NT2/D1 (cell line): Measurements from ENCODE around the gene FAP.

Experiments
- SUZ12 ChIP-seq: IDR thresholded peaks from 2 replicates; pipeline ENCODE4 v1.6.1; 2011; ENCODE audit not compliant: insufficient read length, insufficient read depth; ENCODE audit errors: extremely low read depth
- YY1 ChIP-seq: IDR thresholded peaks from 2 replicates; pipeline ENCODE4 v1.6.1; 2011; ENCODE audit not compliant: insufficient read length, insufficient read depth

DNA sequence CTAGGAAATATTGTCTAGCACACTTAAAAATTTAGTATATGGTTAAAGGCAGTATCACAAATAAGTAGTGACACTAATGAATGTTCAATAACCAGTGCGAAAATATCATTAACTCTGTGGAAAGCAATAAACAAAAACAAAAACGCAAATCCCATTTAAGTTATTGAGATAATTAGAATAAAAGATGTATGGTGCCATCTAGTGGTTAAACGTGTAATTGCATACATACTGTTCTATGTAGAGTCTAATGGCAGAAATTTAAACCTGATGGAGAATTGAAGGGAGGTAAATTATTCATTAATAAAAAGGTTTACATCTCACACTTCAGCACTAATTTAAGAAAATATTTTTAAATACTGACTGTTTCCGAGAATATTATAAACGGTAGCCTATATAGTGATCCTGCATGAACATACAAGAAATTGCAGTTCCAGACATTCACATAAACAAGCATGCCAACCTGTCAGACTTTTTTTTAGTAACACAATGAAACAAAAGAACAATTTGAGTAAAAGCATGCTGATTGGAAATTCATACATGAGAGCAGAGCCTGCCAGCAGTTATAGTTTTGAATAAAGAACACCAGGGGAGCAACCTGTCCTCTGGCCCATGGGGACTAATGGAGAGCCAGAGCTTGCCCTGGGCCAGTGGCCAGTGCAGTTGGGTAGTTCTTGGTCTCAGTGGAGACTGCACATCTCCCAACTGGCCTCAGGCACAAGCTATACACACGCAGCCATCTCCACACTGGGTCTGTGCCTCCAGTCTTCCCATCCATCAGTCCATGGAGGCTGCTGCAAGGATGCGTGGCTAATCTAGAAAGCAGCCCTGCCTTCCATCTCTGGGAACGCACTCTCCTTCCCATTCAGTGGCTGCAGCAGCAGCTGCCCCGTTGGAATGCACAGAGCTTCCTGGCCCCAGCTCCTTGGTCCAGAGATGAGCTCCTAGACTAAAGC is 119.2 kb downstream of the FAP start:
- TF ChIP-seq YY1 (no peak), SUZ12 (no peak)
